ENCODE data around the gene CYP39A1. TPM values are rescaled to one million over a fixed set of nuclear protein-coding genes. Genes with fewer than 3 reads are reported as not detected.

CYP39A1 gene
- total and polyA plus RNA-seq, 2 experiments from 2014 or later, result 1.5 to 3.5 TPM

DNA sequence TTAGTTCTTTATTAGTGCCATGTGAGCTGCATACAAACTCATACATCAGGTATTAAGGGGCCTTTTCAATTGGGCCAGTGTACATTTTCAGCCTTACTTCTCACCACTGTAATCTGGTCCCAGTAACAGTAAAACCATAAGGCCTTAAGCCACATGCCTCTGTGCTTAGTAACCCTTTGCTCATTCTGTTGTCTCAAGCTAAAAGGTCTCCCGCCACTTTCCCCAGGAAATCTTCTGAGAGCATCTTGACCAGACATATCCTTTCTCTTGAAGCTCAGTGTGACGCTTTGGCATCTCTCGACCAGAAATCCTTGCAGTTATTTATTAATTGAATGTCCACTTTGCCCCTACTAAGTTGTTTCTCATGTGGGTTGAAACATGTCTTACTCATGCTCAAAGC, 68.0 kb downstream of the CYP39A1 start:
- Histone ChIP-seq H3F3A (replicated peaks; ENCODE audit: low read depth) (no peaks in the 10 kb centered on the region), H3K36me3 (ENCODE audit: insufficient read depth) (no peaks in the 10 kb centered on the region), H3K4me1 (ENCODE audit: insufficient read depth) (no peaks in the 10 kb centered on the region), H3K4me2 (no peak overlapping the region), H4K20me1 (replicated peaks; ENCODE audit: insufficient read depth) (no peaks in the 10 kb centered on the region), H3K27me3 (ENCODE audit: insufficient read depth) (no peaks in the 10 kb centered on the region), H3K4me3 (no peak overlapping the region), H3K27ac (ENCODE audit: low read depth) (no peak overlapping the region), H3K9me2 (ENCODE audit: insufficient read depth) (no peaks in the 10 kb centered on the region), H3K79me2 (replicated peaks; ENCODE audit: insufficient read depth) (no peaks in the 10 kb centered on the region), H2AFZ (no peak overlapping the region)
- Mint-ChIP-seq H3K36me3 (ENCODE audit: low read depth) (no peaks in the 10 kb centered on the region), H3K9me3 (no peaks in the 10 kb centered on the region), H3K4me1 (0 out of 3 replicates have a peak, but pooled peaks cover 3% of the 10 kb centered on the region), H3K4me3 (no peak overlapping the region), H3K27ac (no peak overlapping the region), H3K27me3 (ENCODE audit: insufficient read depth, low read depth, poor library complexity) (no peaks in the 10 kb centered on the region)
- ATAC-seq (no peak), DNase-seq (ENCODE audit: low spot score) (no peak)
- TF ChIP-seq REST (IDR thresholded peaks at IDR 0.05; ENCODE audit: unreplicated experiment) (no peak), ZNF331 (CRISPR knock-in tag; IDR thresholded peaks at IDR 0.05; ENCODE audit: low read depth) (no peak), EZH2phosphoT487 (IDR thresholded peaks at IDR 0.05; ENCODE audit: unreplicated experiment) (no peak)

- H3K9me2 ChIP-seq (ENCODE audit: insufficient read depth), result no peaks in the 10 kb centered on the region
- H3K4me3 Mint-ChIP-seq, result no peak overlapping the region
- H3F3A ChIP-seq (replicated peaks; ENCODE audit: low read depth), result no peaks in the 10 kb centered on the region
- no peak overlapping the region for H3K27ac Mint-ChIP-seq
- H3K36me3 ChIP-seq (ENCODE audit: insufficient read depth), result no peaks in the 10 kb centered on the region
- DNase-seq (ENCODE audit: low spot score) (no peak), ATAC-seq (no peak)
- no peak overlapping the region for H3K27ac ChIP-seq (ENCODE audit: low read depth)
- no peak overlapping the region for H3K4me2 ChIP-seq
- H3K4me1 ChIP-seq (ENCODE audit: insufficient read depth), result no peaks in the 10 kb centered on the region
- H3K4me3 ChIP-seq, result no peak overlapping the region
- peak overlapping the region; percentile 28; the same call in 1 of the 2 replicates for H2AFZ ChIP-seq
- no peaks in the 10 kb centered on the region for H4K20me1 ChIP-seq (replicated peaks; ENCODE audit: insufficient read depth)
- H3K9me3 Mint-ChIP-seq, result no peaks in the 10 kb centered on the region
- no peaks in the 10 kb centered on the region for H3K79me2 ChIP-seq (replicated peaks; ENCODE audit: insufficient read depth)
- H3K36me3 Mint-ChIP-seq (ENCODE audit: low read depth), result no peaks in the 10 kb centered on the region
- no peaks in the 10 kb centered on the region for H3K27me3 Mint-ChIP-seq (ENCODE audit: insufficient read depth, low read depth, poor library complexity)
- H3K27me3 ChIP-seq (ENCODE audit: insufficient read depth), result no peaks in the 10 kb centered on the region
- H3K4me1 Mint-ChIP-seq, result 0 out of 3 replicates have a peak, but pooled peaks cover 3% of the 10 kb centered on the region
- TF ChIP-seq STAT1 (IDR thresholded peaks at IDR 0.05; ENCODE audit: unreplicated experiment), result no peak
- no peak for TF ChIP-seq EZH2phosphoT487 (IDR thresholded peaks at IDR 0.05; ENCODE audit: unreplicated experiment)
- TF ChIP-seq REST (IDR thresholded peaks at IDR 0.05; ENCODE audit: unreplicated experiment), result no peak
- no peak for TF ChIP-seq ZNF331 (CRISPR knock-in tag; IDR thresholded peaks at IDR 0.05; ENCODE audit: low read depth)
- TF ChIP-seq, protein P1, sequence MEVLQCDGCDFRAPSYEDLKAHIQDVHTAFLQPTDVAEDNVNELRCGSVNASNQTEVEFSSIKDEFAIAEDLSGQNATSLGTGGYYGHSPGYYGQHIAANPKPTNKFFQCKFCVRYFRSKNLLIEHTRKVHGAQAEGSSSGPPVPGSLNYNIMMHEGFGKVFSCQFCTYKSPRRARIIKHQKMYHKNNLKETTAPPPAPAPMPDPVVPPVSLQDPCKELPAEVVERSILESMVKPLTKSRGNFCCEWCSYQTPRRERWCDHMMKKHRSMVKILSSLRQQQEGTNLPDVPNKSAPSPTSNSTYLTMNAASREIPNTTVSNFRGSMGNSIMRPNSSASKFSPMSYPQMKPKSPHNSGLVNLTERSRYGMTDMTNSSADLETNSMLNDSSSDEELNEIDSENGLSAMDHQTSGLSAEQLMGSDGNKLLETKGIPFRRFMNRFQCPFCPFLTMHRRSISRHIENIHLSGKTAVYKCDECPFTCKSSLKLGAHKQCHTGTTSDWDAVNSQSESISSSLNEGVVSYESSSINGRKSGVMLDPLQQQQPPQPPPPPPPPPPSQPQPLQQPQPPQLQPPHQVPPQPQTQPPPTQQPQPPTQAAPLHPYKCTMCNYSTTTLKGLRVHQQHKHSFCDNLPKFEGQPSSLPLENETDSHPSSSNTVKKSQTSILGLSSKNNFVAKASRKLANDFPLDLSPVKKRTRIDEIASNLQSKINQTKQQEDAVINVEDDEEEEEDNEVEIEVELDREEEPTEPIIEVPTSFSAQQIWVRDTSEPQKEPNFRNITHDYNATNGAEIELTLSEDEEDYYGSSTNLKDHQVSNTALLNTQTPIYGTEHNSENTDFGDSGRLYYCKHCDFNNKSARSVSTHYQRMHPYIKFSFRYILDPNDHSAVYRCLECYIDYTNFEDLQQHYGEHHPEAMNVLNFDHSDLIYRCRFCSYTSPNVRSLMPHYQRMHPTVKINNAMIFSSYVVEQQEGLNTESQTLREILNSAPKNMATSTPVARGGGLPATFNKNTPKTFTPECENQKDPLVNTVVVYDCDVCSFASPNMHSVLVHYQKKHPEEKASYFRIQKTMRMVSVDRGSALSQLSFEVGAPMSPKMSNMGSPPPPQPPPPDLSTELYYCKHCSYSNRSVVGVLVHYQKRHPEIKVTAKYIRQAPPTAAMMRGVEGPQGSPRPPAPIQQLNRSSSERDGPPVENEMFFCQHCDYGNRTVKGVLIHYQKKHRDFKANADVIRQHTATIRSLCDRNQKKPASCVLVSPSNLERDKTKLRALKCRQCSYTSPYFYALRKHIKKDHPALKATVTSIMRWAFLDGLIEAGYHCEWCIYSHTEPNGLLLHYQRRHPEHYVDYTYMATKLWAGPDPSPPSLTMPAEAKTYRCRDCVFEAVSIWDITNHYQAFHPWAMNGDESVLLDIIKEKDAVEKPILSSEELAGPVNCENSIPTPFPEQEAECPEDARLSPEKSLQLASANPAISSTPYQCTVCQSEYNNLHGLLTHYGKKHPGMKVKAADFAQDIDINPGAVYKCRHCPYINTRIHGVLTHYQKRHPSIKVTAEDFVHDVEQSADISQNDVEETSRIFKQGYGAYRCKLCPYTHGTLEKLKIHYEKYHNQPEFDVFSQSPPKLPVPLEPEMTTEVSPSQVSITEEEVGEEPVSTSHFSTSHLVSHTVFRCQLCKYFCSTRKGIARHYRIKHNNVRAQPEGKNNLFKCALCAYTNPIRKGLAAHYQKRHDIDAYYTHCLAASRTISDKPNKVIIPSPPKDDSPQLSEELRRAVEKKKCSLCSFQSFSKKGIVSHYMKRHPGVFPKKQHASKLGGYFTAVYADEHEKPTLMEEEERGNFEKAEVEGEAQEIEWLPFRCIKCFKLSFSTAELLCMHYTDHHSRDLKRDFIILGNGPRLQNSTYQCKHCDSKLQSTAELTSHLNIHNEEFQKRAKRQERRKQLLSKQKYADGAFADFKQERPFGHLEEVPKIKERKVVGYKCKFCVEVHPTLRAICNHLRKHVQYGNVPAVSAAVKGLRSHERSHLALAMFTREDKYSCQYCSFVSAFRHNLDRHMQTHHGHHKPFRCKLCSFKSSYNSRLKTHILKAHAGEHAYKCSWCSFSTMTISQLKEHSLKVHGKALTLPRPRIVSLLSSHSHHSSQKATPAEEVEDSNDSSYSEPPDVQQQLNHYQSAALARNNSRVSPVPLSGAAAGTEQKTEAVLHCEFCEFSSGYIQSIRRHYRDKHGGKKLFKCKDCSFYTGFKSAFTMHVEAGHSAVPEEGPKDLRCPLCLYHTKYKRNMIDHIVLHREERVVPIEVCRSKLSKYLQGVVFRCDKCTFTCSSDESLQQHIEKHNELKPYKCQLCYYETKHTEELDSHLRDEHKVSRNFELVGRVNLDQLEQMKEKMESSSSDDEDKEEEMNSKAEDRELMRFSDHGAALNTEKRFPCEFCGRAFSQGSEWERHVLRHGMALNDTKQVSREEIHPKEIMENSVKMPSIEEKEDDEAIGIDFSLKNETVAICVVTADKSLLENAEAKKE (CRISPR knock-in tag; IDR thresholded peaks at IDR 0.05), result no peak
- no peak for TF ChIP-seq NANOG (IDR thresholded peaks at IDR 0.05; ENCODE audit: borderline replicate concordance)
Observed at GRCh38 chr6:46583721-46584120, 68.9 kb downstream of the CYP39A1 start.
